Uterus (tissue), 4 donors: ENCODE results near the gene KDM6B. TPM values are rescaled to one million over a fixed set of nuclear protein-coding genes. Genes with fewer than 3 reads are reported as not detected.

Source experiments
- DNase-seq, 2 donors: peaks; one replicate each; pipeline ENCODE4 v3.0.0-alpha.2; 2019 to 2020
- H3K27ac ChIP-seq, 2 donors: fragments of 200-600 bp; sonication (generic); 1 replicate in 1 of 2; 2 replicates in 1 of 2; pipeline ENCODE4 v1.5.1; 2016 to 2018
- H3K27me3 ChIP-seq, 2 donors: fragments of 200-600 bp; sonication (generic); one replicate each; pipeline ENCODE4 v1.5.1; 2018 to 2019; ENCODE audit warnings: control low read depth in 1 of 2
- H3K36me3 ChIP-seq, 2 donors: fragments of 200-600 bp; sonication (generic); one replicate each; pipeline ENCODE4 v1.5.1; 2019; ENCODE audit warnings: control low read depth in 1 of 2
- H3K4me1 ChIP-seq, 2 donors: fragments of 200-600 bp; sonication (generic); one replicate each; pipeline ENCODE4 v1.5.1; 2018 to 2019; ENCODE audit warnings: control low read depth in 1 of 2
- H3K4me3 ChIP-seq, 2 donors: fragments of 200-600 bp; sonication (generic); 1 replicate in 1 of 2; 2 replicates in 1 of 2; pipeline ENCODE4 v1.5.1; 2018 to 2019; ENCODE audit warnings: mild to moderate bottlenecking in 1 of 2
- H3K9me3 ChIP-seq, 2 donors: fragments of 200-600 bp; sonication (generic); one replicate each; pipeline ENCODE4 v1.5.1; 2019; ENCODE audit warnings: control low read depth in 1 of 2
- POLR2A ChIP-seq, 2 donors: fragments of 450-650 bp; IDR thresholded peaks; one replicate each; pipeline ENCODE4 v1.6.1; 2016; ENCODE audit warnings: antibody characterized with exemption in 2 of 2, mild to moderate bottlenecking in 1 of 2, moderate library complexity in 1 of 2
- intact Hi-C: fragments of 100-400 bp; cut with DNase I; formaldehyde crosslinking; loops from one replicate; pipeline ENCODE4 v1.15.1; 2023; ENCODE audit warnings: low total_unique reads
- total RNA-seq, 4 donors: library from RNA; depleted of rRNA in 3 of 4; stranded (reverse); fragments of >200 nt in 3 of 4; gene quantifications; one replicate each; pipeline versions ENCODE4 v1.1.0 to v1.2.4, GENCODE V29; 2014 to 2023
- TF ChIP-seq, protein P1 (sequence below), 4 experiments: fragments of 200-600 bp in 2 of 4; fragments of 450-650 bp in 2 of 4; sonication (generic) in 2 of 4; IDR thresholded peaks; one replicate each; pipeline ENCODE4 v1.5.1; 2016 to 2019; ENCODE audit warnings: antibody characterized with exemption in 4 of 4, mild to moderate bottlenecking in 2 of 4, moderate library complexity in 1 of 4
- donor health status: DM: yes; HTN: yes; CAD: no.

The KDM6B gene
- total RNA-seq, 4 donors from 2014 or later: 2.6 to 47.9 (median 4.4) TPM

DNA sequence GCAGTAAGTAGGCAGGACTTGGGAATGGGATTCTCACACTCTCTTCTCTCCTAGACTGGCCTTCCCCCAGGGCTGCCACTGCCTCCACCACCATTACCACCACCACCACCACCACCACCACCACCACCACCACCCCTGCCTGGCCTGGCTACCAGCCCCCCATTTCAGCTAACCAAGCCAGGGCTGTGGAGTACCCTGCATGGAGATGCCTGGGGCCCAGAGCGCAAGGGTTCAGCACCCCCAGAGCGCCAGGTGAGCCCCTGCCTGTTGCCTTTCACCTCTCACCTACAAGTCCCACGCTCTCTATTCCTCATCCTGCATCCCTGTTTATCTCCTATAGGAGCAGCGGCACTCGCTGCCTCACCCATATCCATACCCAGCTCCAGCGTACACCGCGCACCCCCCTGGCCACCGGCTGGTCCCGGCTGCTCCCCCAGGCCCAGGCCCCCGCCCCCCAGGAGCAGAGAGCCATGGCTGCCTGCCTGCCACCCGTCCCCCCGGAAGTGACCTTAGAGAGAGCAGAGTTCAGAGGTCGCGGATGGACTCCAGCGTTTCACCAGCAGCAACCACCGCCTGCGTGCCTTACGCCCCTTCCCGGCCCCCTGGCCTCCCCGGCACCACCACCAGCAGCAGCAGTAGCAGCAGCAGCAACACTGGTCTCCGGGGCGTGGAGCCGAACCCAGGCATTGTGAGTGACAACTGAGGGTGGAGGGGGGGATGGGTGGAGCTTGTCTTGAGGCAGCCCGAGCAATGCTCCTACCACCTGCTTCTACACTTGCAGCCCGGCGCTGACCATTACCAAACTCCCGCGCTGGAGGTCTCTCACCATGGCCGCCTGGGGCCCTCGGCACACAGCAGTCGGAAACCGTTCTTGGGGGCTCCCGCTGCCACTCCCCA is 13.0 kb downstream of the KDM6B start:
- intact Hi-C loops: no loop called here
- Histone ChIP-seq H3K4me3 (no peak overlapping the region), H3K9me3 (no peaks in the 10 kb centered on the region), H3K4me1 (peaks cover 4 to 7% of the 10 kb centered on the region in 2 donors), H3K36me3 (no peaks in the 10 kb centered on the region), H3K27me3 (no peaks in the 10 kb centered on the region), H3K27ac (no peak overlapping the region)
- DNase-seq: peak; percentile 18 to 25
- TF ChIP-seq, protein P1, sequence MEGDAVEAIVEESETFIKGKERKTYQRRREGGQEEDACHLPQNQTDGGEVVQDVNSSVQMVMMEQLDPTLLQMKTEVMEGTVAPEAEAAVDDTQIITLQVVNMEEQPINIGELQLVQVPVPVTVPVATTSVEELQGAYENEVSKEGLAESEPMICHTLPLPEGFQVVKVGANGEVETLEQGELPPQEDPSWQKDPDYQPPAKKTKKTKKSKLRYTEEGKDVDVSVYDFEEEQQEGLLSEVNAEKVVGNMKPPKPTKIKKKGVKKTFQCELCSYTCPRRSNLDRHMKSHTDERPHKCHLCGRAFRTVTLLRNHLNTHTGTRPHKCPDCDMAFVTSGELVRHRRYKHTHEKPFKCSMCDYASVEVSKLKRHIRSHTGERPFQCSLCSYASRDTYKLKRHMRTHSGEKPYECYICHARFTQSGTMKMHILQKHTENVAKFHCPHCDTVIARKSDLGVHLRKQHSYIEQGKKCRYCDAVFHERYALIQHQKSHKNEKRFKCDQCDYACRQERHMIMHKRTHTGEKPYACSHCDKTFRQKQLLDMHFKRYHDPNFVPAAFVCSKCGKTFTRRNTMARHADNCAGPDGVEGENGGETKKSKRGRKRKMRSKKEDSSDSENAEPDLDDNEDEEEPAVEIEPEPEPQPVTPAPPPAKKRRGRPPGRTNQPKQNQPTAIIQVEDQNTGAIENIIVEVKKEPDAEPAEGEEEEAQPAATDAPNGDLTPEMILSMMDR (IDR thresholded peaks at IDR 0.05): no peak
- no peak for TF ChIP-seq POLR2A (IDR thresholded peaks at IDR 0.05)

DNA sequence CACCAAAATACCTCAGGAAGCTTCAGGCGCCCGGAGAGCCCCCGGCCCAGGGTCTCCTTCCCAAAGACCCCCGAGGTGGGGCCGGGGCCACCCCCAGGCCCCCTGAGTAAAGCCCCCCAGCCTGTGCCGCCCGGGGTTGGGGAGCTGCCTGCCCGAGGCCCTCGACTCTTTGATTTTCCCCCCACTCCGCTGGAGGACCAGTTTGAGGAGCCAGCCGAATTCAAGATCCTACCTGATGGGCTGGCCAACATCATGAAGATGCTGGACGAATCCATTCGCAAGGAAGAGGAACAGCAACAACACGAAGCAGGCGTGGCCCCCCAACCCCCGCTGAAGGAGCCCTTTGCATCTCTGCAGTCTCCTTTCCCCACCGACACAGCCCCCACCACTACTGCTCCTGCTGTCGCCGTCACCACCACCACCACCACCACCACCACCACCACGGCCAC is 14.1 kb downstream of the KDM6B start:
- H3K4me3 ChIP-seq: no peak overlapping the region
- no peak for DNase-seq
- intact Hi-C loops: no loop called here
- H3K27me3 ChIP-seq: no peaks in the 10 kb centered on the region
- no peaks in the 10 kb centered on the region for H3K36me3 ChIP-seq
- H3K9me3 ChIP-seq: no peaks in the 10 kb centered on the region
- peaks cover 4 to 7% of the 10 kb centered on the region in 2 donors for H3K4me1 ChIP-seq
- H3K27ac ChIP-seq: no peak overlapping the region
- no peak for TF ChIP-seq POLR2A (IDR thresholded peaks at IDR 0.05)
- TF ChIP-seq, protein P1 (IDR thresholded peaks at IDR 0.05): no peak

DNA sequence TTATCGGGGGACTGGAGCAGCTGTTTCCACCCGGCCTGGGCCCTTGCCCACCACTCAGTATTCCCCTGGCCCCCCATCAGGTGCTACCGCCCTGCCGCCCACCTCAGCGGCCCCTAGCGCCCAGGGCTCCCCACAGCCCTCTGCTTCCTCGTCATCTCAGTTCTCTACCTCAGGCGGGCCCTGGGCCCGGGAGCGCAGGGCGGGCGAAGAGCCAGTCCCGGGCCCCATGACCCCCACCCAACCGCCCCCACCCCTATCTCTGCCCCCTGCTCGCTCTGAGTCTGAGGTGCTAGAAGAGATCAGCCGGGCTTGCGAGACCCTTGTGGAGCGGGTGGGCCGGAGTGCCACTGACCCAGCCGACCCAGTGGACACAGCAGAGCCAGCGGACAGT is 14.7 kb downstream of the KDM6B start:
- intact Hi-C loops: no loop called here
- H3K27ac ChIP-seq: no peak overlapping the region
- no peaks in the 10 kb centered on the region for H3K36me3 ChIP-seq
- no peaks in the 10 kb centered on the region for H3K9me3 ChIP-seq
- no peak overlapping the region for H3K4me3 ChIP-seq
- DNase-seq: no peak
- TF ChIP-seq, protein P1 (IDR thresholded peaks at IDR 0.05): no peak
- TF ChIP-seq POLR2A (IDR thresholded peaks at IDR 0.05): no peak
- H3K27me3 ChIP-seq: no peaks in the 10 kb centered on the region
- peaks cover 4 to 7% of the 10 kb centered on the region in 2 donors for H3K4me1 ChIP-seq

DNA sequence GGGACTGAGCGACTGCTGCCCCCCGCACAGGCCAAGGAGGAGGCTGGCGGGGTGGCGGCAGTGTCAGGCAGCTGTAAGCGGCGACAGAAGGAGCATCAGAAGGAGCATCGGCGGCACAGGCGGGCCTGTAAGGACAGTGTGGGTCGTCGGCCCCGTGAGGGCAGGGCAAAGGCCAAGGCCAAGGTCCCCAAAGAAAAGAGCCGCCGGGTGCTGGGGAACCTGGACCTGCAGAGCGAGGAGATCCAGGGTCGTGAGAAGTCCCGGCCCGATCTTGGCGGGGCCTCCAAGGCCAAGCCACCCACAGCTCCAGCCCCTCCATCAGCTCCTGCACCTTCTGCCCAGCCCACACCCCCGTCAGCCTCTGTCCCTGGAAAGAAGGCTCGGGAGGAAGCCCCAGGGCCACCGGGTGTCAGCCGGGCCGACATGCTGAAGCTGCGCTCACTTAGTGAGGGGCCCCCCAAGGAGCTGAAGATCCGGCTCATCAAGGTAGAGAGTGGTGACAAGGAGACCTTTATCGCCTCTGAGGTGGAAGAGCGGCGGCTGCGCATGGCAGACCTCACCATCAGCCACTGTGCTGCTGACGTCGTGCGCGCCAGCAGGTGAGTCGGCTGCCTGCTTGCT is 15.2 kb downstream of the KDM6B start:
- no peak overlapping the region for H3K27ac ChIP-seq

More for the DNA sequence above, 15.2 kb downstream of the KDM6B start:
- no peaks in the 10 kb centered on the region for H3K27me3 ChIP-seq
- TF ChIP-seq, protein P1 (IDR thresholded peaks at IDR 0.05): no peak
- no peak for TF ChIP-seq POLR2A (IDR thresholded peaks at IDR 0.05)
- peak; percentile 20 to 21 for DNase-seq
- H3K4me3 ChIP-seq: no peak overlapping the region
- H3K4me1 ChIP-seq: peaks cover 4 to 7% of the 10 kb centered on the region in 2 donors
- no peaks in the 10 kb centered on the region for H3K36me3 ChIP-seq
- intact Hi-C loops: no loop called here
- H3K9me3 ChIP-seq: no peaks in the 10 kb centered on the region
